Bone marrow (tissue), 2 donors: Measurements from ENCODE around the gene C12orf60.

Experiments
- DNase-seq, 2 donors: peaks; one replicate each; lab custom pipeline; 2025; lab: John Stamatoyannopoulos, UW

C12orf60 gene

DNA sequence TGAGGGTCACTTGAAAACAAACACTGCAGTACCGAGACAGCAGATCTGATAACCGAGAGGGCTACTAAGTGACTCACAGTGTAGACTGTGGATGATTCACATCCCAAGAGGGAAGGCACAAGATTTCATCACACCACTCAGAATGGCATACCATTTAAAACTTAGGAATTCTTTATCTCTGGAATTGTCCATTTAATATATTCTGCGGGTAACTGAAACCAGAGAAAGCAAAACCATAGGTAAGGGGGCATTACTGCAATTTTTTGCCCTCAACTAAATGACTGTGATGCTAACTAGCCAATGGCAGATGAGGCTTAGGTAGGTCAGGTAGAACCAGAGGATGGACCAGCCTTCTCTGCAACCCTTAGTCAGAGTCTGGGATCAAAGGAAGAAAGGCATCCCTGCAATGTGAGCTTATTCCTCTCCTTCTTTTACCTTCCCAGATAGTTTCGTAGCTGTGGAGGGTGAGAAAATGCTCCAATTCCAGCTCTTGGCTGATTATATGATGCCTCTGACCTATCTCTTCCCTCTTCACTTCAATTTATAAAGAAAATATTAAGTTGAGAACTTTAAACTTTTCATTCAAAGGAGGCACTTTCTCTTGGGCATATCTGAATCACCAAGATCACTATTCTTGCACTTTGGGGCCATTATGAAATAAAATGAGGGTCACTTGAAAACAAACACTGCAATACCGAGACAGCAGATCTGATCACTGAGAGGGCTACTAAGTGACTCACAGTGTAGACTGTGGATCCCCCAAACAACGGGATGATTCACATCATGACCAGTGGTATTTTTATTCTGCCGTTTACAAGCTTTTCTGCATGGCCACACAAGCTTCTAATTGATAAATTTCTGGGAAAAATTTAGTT, 33.1 kb downstream of the C12orf60 start:
- DNase-seq = no peak

DNA sequence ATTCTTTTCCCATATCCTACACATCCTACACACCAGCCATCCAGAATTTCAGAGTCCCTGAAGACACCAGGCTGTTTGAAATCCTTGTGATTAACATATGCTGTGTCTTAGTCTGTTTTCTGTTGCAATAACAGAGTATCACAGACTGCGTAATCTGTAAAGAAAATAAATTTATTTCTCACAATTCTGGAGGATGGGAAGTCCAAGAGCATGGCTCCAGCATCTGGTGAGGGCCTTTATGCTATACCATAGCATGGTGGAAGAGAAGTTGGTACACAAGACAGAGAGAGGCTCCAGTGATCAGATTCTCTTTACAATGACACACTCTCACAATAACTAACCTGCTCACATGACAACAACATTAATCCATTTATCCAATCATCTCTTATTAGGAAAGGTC, 35.8 kb downstream of the C12orf60 start:
- DNase-seq = no peak

DNA sequence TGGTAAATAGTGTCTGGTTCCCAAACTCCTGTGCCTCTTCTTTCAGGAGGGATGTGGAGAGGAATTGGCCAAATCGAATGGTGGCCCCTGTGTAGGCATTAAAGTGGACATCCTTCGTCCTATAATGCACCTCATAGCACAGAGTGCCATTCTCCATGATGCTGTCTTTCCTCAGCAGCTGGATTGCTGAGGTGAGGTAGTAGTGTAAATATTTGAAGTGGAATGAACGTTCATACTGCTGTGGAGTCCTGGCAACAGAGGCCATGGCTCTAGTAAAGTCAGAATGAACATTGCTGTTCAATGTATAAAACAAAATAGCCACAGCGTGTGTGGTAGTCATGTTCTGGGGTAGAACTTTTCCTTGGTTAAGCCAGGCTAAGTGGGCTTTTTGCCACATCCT, 37.1 kb downstream of the C12orf60 start:
- DNase-seq = no peak

DNA sequence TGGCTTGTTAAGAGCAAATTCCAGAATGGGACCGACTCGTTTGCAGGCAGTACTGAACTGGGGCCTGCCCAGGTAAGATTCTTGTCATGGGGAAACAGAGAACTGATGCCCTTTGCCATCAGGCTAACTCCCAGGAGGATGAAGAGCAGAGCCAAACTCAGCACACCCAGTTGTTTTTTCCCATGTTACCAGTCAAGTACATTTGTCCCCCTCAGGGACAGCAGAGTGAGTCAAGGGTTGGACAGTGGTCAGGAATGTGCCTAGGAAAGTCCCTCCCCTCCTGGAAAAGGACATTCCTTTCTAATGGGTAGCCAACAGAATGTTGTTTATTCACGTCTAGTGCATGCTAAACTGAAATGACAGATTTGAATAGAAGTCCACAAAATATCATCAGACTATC, 38.3 kb downstream of the C12orf60 start:
- DNase-seq = no peak

DNA sequence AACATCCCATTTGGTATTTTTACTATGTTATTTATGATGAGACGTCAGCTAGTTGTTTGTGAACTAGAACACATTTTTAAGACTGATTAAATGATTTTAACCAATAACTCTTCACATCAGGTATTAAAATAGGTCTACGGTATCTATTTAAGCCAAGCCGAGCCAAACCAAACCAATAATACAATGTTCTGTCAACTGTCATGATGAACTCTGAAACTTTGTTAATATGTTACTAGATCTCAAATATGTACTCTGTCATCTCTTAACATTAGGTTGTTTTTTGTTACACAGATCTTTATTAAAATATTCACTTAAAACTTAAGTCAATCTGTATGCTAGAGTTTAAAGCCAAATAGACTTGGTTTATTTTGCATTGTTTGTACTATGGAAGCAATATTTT, 38.8 kb downstream of the C12orf60 start:
- DNase-seq = no peak

DNA sequence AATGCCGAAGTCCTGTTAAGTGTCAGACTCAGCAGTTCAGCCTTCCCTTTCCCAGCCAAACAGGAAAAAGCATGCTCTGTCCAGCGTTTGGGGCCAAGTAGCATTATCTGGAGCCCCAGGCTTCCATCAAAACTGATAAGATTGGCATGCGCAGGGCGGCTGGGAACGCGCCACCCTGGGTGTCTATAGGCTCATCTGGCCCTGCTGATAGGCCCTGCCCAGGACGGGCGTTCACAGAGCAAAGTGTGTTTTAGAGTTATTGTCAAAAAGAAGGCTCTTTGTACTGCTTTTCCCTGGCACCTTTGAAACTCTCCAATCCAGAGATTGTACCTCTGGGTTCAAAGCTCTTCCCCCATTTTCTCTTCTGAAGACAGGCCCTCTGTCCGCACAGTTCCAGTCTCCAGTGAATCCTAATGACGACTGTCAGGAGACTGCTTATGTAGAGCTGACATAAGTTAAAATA, 40.0 kb downstream of the C12orf60 start, which contains the start of gene ART4:
TSS of gene ART4 (minus strand) at position 102 of the 463 bp plus-strand sequence. CDS start 413 bp downstream, outside the sequence.
- DNase-seq = no peak

DNA sequence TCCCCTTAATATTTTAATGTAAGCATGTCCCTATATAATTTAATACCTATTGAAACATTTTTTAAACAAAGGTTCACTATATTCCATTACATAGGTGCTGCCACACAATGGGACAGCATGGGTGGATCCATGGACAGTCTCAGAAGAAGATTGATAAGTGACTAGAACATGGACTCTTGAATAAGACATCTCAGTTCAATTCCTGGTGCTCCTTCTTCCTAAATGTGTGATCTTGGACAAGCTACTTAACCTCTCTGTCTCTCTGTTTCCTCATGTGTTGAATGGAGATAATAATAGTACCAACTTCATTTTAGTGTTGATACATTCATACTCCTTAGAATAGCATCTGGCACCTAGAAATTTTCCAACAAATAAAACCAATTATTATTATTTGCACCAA, 40.9 kb downstream of the C12orf60 start:
- no peak for DNase-seq

DNA sequence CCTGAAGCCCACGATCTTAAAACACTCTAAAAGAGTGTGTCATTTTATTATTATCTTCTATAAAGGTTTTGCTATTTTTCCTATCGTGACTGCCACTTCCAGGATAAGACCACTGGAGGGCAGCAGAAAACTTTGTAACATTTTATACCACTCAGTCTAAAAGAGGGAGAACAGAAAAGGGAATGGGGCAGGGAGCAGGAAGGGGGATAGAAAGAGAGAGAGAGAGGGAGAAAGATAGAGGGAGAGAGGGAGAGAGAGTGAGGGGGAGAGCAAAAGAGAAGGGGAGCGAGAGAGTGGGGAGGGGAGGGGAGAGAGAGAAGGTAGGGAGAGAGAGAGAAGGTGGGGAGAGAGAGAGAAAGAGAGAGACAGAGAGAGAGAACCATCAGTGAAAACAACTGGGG, 41.9 kb downstream of the C12orf60 start:
- DNase-seq = peak in 1 of 2 donors; percentile 55

DNA sequence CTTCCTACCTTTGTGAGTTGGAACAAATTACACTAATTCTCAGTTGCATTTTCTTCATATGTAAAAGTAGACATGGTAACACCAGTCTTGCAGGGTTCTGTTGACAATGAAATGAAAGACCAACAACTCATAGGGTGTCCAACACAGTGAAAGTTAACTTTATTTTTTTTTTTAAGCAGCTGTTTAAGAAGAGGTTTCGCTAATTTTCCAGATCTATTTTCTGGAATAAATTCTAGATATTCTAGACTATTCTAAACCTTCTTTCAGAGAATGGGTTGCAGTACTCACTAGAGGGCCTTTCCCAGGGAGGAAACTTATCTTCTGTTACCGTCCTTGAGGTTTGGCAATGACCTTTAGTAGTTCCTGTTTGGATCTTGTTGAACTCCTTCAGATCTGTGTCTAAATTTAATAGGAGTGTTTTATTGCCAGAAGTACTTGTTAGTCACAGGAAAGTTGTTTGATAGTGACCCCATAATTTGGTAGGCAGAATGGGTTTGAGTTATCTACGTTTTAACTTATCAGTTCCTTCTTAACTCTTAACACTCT, 42.6 kb downstream of the C12orf60 start:
- DNase-seq = peak in 1 of 2 donors; percentile 61

DNA sequence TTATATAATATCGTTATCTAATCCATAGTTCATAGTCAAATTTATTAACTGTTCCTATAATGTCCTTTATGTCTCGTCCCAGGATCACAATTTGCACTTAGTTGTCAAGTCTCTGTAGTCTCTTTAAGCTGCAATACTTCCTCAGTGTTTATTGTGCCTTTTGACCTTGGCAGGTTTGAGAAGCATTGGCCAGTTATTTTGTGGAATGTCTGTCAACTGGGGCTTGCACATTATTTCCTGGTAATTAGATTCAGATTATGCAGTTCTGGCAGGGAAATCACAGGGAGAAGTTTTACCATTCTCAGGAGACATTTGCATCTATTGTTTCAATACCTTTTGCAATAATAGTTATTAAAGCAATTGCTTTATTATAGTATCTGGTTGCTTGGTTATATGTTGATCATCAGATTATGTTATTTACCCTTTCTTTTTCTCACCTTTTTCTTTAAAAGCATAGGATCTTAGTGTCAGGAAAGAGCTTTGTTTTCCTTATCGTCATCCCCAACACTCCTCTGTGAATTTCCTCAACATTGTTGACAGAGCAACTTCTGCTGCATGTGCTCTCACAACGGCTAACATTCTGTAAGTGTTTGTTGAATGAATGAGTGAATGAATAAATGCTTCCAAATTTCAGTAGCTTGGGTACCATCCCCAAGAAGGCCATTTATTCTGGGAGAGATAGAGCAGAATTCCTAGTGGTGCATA, 43.6 kb downstream of the C12orf60 start:
- no peak for DNase-seq

DNA sequence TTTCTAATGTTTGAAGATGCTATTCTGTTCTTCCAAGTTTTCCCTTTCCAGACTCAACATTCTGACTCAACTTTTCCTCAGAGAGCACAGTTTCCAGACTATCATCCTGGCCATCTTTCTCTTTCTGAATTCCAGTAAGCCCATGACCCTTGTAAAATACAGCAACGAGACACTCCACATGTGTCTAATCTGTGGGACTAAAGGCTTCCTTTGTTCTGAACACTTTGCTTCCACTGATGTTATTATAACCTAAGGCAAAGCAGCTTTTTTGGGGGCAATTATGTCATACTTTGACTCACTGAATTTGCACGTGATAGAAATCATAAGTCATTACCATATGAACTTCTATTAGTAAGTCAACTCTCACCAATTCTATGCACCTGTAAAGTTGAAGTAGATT, 46.2 kb downstream of the C12orf60 start:
- no peak for DNase-seq

DNA sequence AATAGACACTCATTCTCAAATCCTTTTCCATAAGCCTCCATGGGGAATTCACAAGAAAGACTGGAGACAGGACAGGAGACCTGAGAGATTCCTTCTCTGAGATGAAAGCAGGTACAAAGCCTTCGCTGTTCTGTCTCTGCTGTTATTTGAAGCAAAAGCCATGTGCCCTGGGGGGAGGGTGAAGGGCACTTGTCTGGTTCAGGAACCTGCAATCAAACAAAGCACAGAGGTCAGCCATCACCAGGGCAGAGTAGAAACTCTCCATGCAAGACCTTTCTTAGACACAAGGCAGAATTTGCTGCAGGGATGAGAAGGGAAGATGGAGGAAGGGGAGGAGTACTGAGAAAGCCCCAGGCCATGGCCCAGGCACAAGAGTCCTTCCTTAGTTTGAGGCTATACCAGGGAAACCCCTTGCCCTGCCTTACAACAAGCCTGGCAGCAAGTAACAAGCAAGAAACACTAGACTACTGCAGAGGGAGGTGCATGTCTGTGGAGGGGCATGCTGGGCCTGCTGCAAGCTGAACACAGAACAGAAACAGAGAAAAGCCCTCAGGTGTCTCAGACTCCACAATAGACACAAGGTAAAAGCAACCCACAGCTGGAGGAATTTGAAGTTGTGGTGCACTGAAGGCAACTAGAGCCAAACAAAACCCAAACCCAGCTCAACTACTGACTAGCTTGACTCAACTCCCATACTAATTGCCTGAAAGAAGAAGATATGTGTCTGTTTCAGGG, 47.6 kb downstream of the C12orf60 start:
- no peak for DNase-seq

DNA sequence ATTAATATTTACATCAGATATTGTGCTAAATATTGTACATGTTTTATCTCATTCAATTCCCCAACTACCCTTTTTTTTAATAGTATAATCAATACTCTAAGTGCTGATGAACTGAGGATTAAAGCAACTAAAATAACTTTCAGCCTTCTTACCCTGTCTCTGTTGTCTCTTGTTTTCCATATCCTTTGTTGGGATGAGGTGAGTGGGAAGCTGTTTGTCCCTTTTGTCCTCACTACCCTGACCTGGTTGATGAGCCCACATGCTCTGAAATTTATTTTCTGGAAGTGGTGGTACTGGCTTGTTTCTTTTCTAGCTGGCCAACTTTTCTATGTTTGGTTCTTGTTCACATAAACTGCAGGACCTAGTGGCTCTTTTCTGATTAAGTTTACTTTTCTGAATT, 49.4 kb downstream of the C12orf60 start:
- no peak for DNase-seq

DNA sequence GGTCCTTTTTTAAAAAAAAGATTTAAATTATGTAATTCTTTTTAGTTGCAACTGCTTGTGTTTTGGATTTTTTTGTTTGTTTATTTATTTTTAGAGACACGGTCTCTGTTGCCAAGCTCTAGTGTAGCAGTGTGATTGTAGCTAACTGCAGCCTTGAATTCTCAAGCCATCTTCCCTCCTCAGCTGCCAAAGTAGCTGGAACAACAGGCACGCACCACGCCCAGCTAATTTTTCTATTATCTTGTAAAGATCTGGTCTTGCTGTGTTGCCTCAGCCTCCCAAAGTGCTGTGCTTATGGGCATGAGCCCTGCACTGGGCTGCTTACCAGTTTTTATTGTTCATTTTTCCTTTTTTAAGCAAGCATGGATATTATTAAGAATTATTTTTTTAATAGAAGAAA, 50.5 kb downstream of the C12orf60 start:
- no peak for DNase-seq

DNA sequence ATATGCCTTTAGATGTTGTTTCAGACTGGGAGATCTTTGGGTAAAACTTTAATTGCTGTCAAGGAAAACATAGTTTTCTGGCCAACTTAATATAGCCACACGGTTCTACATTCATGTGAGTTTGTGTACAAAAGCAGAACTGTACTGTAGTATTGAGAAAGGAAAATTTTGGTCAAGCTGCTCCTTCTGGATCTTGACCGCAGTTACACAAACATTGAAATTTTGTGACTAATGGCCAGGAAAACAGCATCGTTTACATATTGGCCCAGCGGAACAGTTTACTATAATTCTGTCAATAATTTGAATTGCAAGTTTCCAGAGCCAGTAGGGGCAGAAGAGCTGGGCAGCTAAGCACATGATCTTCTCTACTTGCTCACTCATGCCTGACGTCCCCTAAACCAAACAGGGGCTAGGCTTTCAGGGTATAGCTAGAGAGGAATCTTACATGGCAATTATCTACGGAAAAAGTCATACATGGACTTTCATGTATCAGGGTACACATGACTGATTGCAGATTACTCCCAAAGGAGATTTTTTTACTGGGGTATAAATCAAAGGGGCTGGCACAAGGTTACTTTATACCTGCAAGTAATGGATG, 51.2 kb downstream of the C12orf60 start:
- DNase-seq = no peak

DNA sequence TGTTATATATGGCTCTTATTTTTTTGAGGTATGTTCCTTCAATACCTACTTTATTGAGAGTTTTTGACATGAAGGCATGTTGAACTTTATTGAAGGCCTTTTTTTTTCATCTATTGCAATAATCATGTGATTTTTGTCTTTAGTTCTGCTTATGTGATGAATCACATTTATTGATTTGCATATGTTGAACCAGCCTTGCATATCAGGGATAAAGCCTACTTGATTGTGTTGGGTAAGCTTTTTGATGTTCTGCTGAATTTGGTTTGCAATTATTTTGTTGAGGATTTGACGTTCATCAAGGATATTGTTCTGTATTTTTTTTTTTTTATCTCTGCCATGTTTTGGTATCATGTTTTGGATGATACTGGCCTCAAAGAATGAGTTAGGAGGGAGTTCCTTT, 55.0 kb downstream of the C12orf60 start:
- no peak for DNase-seq

DNA sequence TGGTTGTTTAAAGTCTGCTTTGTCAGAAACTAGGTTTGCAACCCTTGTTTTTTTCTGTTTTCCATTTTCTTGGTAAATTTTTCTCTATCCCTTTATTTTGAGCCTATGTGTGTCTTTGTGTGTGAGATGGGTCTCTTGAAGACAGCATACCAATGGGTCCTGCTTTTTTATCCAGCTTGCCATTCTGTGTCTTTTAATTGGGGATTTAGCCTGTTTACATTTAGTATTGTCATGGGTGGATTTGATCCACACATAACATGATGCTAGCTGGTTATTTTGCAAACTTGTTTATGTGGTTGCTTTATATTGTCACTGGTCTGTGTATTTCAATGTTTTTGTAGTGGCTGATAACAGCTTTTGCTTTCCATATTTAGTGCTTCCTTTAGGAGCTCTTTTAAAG, 57.0 kb downstream of the C12orf60 start:
- DNase-seq = no peak

DNA sequence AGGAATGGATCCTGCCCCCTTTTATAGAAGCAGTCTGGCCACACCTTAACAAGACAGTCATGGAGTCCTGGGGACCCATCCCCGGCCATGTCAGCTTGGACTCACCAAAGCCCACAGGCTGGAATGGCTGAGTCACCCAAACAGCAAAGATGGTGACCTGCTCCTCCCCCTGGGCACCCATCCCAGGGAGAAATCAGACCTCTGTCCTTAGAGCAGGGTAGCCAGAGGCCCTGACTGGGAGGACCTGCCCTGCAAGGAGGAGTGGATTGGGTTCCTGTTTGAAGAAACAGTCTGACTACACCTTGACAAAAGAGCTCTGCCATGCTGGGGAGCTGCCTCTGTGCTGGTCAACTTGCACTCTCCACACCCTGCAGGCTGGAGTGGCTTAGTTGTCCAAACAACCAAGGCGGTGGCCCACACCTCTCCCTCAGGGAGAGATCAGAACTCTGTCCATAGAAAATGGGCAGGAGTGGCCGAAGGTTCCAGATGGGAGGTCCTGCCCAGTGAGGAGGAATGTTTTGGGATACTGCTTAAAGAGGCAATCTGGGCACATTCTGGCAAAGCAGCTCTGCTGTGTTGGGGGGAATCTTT, 65.5 kb downstream of the C12orf60 start:
- DNase-seq = no peak

DNA sequence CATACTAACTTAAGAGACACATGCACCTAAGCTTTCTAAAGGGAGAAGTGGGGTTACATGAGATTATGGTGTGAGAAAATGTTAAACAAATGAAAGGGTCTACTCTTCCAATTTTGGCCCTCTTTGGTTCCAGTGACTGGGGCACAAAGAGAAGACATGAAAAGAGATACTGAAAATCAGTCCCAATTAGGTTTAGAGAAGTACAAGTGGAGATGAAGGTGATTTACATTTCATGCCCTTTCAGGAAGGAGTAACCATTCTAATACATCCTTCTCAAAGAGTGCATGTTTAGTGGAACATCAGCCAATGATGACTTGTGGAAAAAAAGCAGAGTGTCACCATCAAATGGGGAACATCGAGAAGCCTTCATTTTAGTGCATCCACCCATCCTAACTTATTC, 67.8 kb downstream of the C12orf60 start:
- DNase-seq = no peak

DNA sequence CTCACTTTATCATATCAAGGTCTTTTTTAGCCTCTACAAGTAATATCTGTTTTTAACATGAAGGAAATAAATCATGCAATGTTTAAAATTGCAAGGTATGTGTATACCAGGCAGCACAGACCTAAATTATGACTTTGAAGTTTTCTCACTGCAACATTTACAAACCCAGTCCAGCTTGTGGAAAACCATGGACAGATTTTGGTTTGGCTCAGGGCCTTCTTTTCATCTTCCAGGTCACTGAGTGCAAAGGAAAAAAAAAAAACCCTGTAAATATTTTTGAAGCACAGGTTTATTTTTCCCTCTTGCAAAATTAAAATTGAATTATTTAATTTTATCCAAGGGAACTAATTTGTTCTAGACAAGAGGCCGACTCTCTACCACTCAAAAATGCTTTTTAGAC, 68.4 kb downstream of the C12orf60 start:
- no peak for DNase-seq

DNA sequence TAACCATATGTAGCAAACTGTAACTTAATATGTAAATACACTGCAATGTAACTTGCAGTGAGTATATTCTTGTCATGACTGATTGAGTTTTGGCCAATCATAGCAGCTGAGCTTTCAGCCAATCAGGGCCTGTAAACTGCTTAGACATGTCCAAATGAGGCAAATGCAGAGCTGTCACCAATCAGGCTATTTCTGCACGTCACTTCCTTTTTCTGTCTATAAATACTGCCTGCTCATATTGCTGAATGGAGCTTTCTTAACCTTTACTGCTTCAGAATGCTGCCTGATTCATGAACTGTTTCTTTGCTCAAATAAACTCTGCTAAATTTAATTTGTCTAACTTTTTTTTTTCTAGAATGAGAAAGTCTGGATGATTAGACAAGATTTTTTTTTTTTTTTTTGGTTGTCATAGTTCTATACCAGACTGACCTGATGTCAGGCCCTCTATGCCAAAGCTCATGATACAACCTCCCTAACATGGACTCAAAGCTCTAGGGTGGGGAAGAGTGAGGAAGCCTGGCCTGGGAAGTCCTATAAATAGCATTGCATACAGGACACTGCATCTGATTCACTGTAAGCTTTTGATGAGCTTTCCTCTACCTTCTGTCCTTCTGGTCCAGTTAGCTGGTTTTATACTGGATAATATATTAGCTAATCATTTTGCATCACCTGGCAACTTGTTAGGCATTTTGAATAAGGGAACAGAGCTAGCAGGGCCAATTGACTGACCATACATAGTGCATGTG, 70.1 kb downstream of the C12orf60 start:
- peak in 1 of 2 donors; percentile 41 for DNase-seq
